ENCODE measurements around the gene CDKAL1. TPM values are rescaled to one million over a fixed set of nuclear protein-coding genes. Genes with fewer than 3 reads are reported as not detected.

CDKAL1 gene
- total and polyA plus RNA-seq, 11 donors, result 3.2 to 14.3 (median 9.3) TPM

DNA sequence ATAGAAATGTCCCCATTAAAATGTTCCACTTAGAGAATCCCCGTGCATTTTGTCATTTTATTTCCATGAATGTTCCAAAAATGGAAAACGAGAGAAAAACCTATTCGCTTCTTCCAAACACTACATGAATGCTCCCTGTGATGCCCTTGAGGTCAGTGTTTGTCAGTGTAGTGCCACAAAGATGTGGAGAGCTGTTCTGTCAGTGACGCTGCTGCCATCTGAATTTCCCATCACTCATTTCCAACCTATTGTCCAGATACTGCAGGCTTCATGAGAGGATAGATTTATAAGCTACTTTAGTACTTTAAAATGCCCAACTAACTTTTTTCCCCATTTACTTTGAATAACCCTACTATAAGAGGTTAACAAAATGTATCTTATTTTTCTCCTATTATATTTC, 335.8 kb downstream of the CDKAL1 start:
- ATAC-seq (no peak), DNase-seq (no peak)
- no peaks in the 10 kb centered on the region for H3K9me3 ChIP-seq
- H3K4me3 ChIP-seq, result no peak overlapping the region
- no peaks in the 10 kb centered on the region for H3K36me3 ChIP-seq
- no peak overlapping the region for H3K27ac ChIP-seq
- TF ChIP-seq POLR2A (IDR thresholded peaks at IDR 0.05), result no peak
- TF ChIP-seq, protein P1, sequence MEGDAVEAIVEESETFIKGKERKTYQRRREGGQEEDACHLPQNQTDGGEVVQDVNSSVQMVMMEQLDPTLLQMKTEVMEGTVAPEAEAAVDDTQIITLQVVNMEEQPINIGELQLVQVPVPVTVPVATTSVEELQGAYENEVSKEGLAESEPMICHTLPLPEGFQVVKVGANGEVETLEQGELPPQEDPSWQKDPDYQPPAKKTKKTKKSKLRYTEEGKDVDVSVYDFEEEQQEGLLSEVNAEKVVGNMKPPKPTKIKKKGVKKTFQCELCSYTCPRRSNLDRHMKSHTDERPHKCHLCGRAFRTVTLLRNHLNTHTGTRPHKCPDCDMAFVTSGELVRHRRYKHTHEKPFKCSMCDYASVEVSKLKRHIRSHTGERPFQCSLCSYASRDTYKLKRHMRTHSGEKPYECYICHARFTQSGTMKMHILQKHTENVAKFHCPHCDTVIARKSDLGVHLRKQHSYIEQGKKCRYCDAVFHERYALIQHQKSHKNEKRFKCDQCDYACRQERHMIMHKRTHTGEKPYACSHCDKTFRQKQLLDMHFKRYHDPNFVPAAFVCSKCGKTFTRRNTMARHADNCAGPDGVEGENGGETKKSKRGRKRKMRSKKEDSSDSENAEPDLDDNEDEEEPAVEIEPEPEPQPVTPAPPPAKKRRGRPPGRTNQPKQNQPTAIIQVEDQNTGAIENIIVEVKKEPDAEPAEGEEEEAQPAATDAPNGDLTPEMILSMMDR (IDR thresholded peaks at IDR 0.05), result no peak
- 71 to 76% (median 75%) methylated on average over 4 of the region's 4 CpGs for WGBS, 4 donors
- intact Hi-C loops (cut with DNase I), result loop anchor here in 4 of 10 donors (10.0 kb wide), 1 partner anchor 715 kb away; no protein-coding TSS in a partner anchor
- H3K27me3 ChIP-seq, result no peaks in the 10 kb centered on the region
- H3K4me1 ChIP-seq, result peaks cover 0 to 12% (median 0%) of the 10 kb centered on the region in 12 donors

DNA sequence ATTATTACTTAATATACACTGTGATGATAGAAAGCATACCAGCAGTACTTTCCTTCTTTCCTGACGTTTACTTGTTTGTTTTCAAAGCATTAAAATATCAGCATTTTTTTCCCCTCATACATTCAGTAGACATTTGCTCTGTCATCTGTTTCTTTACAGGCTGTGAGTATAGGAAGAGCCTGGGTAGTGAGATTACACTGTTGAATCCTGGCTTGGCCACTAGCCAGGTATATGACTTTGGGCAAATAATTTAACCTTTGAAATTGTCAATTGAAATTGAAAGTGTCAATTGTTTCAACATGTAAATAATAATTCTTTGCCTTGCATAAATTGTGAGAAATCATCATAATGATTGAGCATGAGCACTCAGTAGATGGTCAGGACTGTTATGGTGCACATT, 336.2 kb downstream of the CDKAL1 start:
- intact Hi-C loops (cut with DNase I), result loop anchor here in 4 of 10 donors (10.0 kb wide), 1 partner anchor 714 kb away; no protein-coding TSS in a partner anchor
- Histone ChIP-seq H3K36me3 (no peaks in the 10 kb centered on the region), H3K4me3 (no peak overlapping the region), H3K27me3 (no peaks in the 10 kb centered on the region), H3K4me1 (peaks cover 0 to 12% (median 0%) of the 10 kb centered on the region in 12 donors), H3K9me3 (no peaks in the 10 kb centered on the region), H3K27ac (no peak overlapping the region)
- no peak for ATAC-seq
- DNase-seq, result no peak
- TF ChIP-seq, protein P1 (IDR thresholded peaks at IDR 0.05), result no peak
- WGBS, 4 donors, result 67 to 73% (median 69%) methylated on average over 1 of the region's 1 CpG

DNA sequence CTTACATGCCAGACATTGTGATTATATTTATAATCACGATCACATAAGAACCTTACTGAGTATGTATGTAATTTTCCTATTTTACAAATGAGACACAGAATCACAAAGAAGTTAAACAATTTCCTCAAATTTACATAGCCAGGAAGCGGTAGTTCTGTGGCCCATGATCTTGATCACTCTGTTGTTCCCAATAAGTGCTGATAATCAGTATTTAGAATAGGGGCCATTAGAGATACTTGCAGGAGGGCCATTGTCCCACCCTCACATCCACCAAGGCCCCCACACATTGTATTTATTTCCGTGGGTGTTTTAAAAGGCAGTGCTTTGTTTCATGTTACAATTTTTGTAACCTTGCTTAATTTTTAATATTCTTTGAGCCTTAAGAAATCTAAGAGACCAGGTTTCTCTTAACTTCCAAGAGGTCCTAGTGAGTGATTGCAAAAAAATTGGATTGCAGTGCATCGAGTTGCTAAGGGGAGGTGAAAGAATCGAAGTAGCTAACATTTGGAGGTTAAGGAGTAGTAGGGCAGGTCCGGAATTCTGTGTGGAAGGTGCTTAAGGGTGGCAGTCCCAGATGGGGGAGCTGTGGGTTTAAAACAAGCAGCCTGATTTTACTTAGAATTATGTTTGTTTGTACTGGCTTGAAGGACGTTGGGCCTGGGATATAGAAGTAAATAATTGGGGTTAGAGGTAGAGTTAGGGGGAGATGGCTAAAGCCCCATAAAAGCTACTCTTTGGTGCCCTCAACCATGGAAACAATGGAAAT, 339.4 kb downstream of the CDKAL1 start:
- Histone ChIP-seq H3K36me3 (no peaks in the 10 kb centered on the region), H3K4me1 (peaks cover 0 to 15% (median 0%) of the 10 kb centered on the region in 12 donors), H3K27me3 (no peaks in the 10 kb centered on the region), H3K9me3 (no peaks in the 10 kb centered on the region), H3K4me3 (no peak overlapping the region), H3K27ac (no peak overlapping the region)
- no peak for TF ChIP-seq POLR2A (IDR thresholded peaks at IDR 0.05)
- TF ChIP-seq, protein P1 (IDR thresholded peaks at IDR 0.05), result peak in 1 of 12 donors; percentile 14
- DNase-seq, result no peak
- no peak for ATAC-seq
- intact Hi-C loops (cut with DNase I), result loop anchor here in 4 of 10 donors (10.0 kb wide), 1 partner anchor 711 kb away; no protein-coding TSS in a partner anchor
- 78 to 79% (median 78%) methylated on average over 7 of the region's 7 CpGs for WGBS, 4 donors

DNA sequence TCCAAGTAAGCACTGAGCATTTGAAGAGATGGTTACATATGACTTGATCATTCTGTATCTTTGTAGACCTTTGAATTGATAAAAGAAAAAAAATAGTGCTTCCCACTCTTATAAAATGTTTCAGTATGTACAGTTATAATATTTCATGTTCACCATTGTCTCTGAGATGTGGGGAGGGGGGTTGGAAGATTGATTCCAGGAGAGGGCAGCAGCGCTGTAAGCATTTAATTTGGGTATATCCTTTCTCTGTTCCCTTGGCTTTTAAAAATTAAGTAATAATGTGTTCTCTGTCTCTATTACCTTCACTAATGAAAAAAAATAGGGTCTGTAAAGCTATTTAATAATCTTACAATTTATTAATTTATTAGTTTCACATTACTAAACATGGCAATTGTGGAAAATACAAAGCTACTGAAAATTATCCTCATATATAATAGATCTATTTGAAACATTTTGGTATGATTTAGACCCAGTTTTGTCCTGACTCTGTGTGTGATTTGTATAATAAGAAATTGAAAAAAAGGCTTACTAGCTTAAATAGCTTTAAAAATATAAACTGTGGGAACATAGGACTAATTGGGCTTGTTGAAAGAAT, 341.2 kb downstream of the CDKAL1 start:
- no peak for ATAC-seq
- Histone ChIP-seq H3K9me3 (no peaks in the 10 kb centered on the region), H3K4me1 (peaks cover 0 to 15% (median 0%) of the 10 kb centered on the region in 12 donors), H3K27ac (no peak overlapping the region), H3K4me3 (no peak overlapping the region), H3K27me3 (no peaks in the 10 kb centered on the region), H3K36me3 (no peaks in the 10 kb centered on the region)
- 52 to 98% (median 91%) methylated on average over 1 of the region's 1 CpG for WGBS, 4 donors
- intact Hi-C loops (cut with DNase I), result loop anchor here in 6 of 10 donors (5.0 to 10.0 kb wide), 2 partner anchors 709 to 712 kb away; no protein-coding TSS in a partner anchor
- TF ChIP-seq, protein P1 (IDR thresholded peaks at IDR 0.05), result peak in 7 of 12 donors; percentile 17 to 44 (median 30)
- TF ChIP-seq POLR2A (IDR thresholded peaks at IDR 0.05), result no peak
- DNase-seq, result no peak
